H1 (cell line): ENCODE measurements around the gene SGMS1. TPM values are rescaled to one million over a fixed set of nuclear protein-coding genes. Genes with fewer than 3 reads are reported as not detected.

Experiments used
- CTCF ChIA-PET: fragments of 300-600 bp; sonication (Branson Sonifier 250); formaldehyde crosslinking; loops from one replicate; lab custom pipeline; 2021; ENCODE audit not compliant: partially characterized antibody; lab: Charles Lee
- POLR2A ChIA-PET: fragments of 300-600 bp; sonication (Branson Sonifier 250); formaldehyde crosslinking; loops from one replicate; lab custom pipeline; 2021; ENCODE audit warnings: inconsistent platforms; ENCODE audit not compliant: partially characterized antibody; lab: Charles Lee
- DNase-seq, 2 experiments: peaks; one replicate each; pipeline versions ENCODE4 v3.0.0 to v3.0.0-alpha.2; 2010 to 2022; ENCODE audit warnings: low spot score in 2 of 2, low read depth in 1 of 2, mixed read lengths in 1 of 2
- FAIRE-seq: peaks from 2 replicates; lab custom pipeline; 2011; peaks lifted over from hg19 to GRCh38; lab: Jason Lieb, UNC
- H2AFZ ChIP-seq: 2 replicates; pipeline ENCODE4 v1.8.1; 2012; ENCODE audit warnings: low read length, inconsistent platforms
- H2AK5ac ChIP-seq: 2 replicates; pipeline ENCODE4 v1.6.1; 2013; ENCODE audit warnings: low read depth, low read length
- H2BK120ac ChIP-seq: replicated peaks from 2 replicates; pipeline ENCODE3; 2013; ENCODE audit warnings: low read depth, low read length, inconsistent platforms
- H2BK12ac ChIP-seq: 2 replicates; pipeline ENCODE4 v1.6.1; 2013; ENCODE audit warnings: low read depth, low read length
- H2BK15ac ChIP-seq: 2 replicates; pipeline ENCODE4 v1.6.1; 2013; ENCODE audit warnings: low read length
- H2BK20ac ChIP-seq: 2 replicates; pipeline ENCODE4 v1.6.1; 2013; ENCODE audit warnings: low read length
- H2BK5ac ChIP-seq: 2 replicates; pipeline ENCODE4 v1.6.1; 2013; ENCODE audit warnings: low read depth, low read length
- H3K14ac ChIP-seq: 2 replicates; pipeline ENCODE4 v1.6.1; 2013; ENCODE audit warnings: inconsistent platforms; ENCODE audit not compliant: insufficient read length
- H3K18ac ChIP-seq: 2 replicates; pipeline ENCODE4 v1.6.1; 2013; ENCODE audit warnings: low read length; ENCODE audit errors: extremely low read depth
- H3K23ac ChIP-seq: 2 replicates; pipeline ENCODE4 v1.6.1; 2013; ENCODE audit warnings: inconsistent platforms; ENCODE audit not compliant: insufficient read length
- H3K23me2 ChIP-seq: 2 replicates; pipeline ENCODE4 v1.6.1; 2013; ENCODE audit warnings: low read depth, low read length
- H3K27ac ChIP-seq: 2 replicates; pipeline ENCODE4 v1.6.1; 2011; ENCODE audit warnings: low read depth, low read length, inconsistent platforms
- H3K27me3 ChIP-seq, 4 experiments: replicated peaks in 1 of 4; 1 replicate in 1 of 4; 2 replicates in 3 of 4; pipeline versions ENCODE4 v1.6.1 to v1.8.1; 2011 to 2013; ENCODE audit warnings: low read length in 3 of 4, mild to moderate bottlenecking in 3 of 4, inconsistent platforms in 2 of 4, mixed read lengths in 2 of 4, moderate library complexity in 1 of 4; ENCODE audit not compliant: control insufficient read depth in 3 of 4, insufficient read depth in 3 of 4; ENCODE audit errors: extremely low read depth in 1 of 4
- H3K36me3 ChIP-seq, 4 experiments: 2 replicates each; pipeline versions ENCODE4 v1.6.1 to v1.8.1; 2011 to 2013; ENCODE audit warnings: mild to moderate bottlenecking in 4 of 4, low read length in 3 of 4, moderate library complexity in 2 of 4, control low read depth in 1 of 4, inconsistent platforms in 1 of 4; ENCODE audit not compliant: insufficient read depth in 4 of 4, control insufficient read depth in 2 of 4
- H3K4ac ChIP-seq: replicated peaks from 2 replicates; pipeline ENCODE3; 2013; ENCODE audit warnings: low read length, low read depth, mixed read lengths, inconsistent platforms; ENCODE audit not compliant: insufficient read length
- H3K4me1 ChIP-seq, 4 experiments: replicated peaks in 1 of 4; 1 replicate in 1 of 4; 2 replicates in 3 of 4; pipeline versions ENCODE4 v1.6.1 to v1.8.1; 2011 to 2013; ENCODE audit warnings: low read length in 3 of 4, inconsistent platforms in 2 of 4, mixed read lengths in 1 of 4; ENCODE audit not compliant: insufficient read depth in 4 of 4, control insufficient read depth in 3 of 4
- H3K4me2 ChIP-seq, 2 experiments: 2 replicates each; pipeline versions ENCODE4 v1.6.1 to v1.8.1; 2011 to 2013; ENCODE audit warnings: low read depth in 2 of 2, low read length in 2 of 2, control low read depth in 1 of 2, inconsistent platforms in 1 of 2, mild to moderate bottlenecking in 1 of 2; ENCODE audit not compliant: insufficient read depth in 1 of 2
- H3K4me3 ChIP-seq, 4 experiments: fragments of 200-600, 300-600 bp in 1 of 4; sonication (generic), shearing (Covaris generic), sonication (Bioruptor Twin) in 1 of 4; 2 replicates each; pipeline versions ENCODE4 v1.5.1 to v1.8.1; 2011 to 2016; ENCODE audit warnings: low read length in 4 of 4, low read depth in 3 of 4, control low read depth in 2 of 4, inconsistent platforms in 2 of 4, mild to moderate bottlenecking in 2 of 4, mixed read lengths in 1 of 4, moderate library complexity in 1 of 4; ENCODE audit not compliant: insufficient read depth in 2 of 4; ENCODE audit errors: extremely low read depth in 1 of 4
- H3K56ac ChIP-seq: replicated peaks from 2 replicates; pipeline ENCODE3; 2013; ENCODE audit warnings: low read depth, mild to moderate bottlenecking, mixed read lengths, low read length, inconsistent platforms; ENCODE audit not compliant: insufficient read length
- H3K79me1 ChIP-seq: 2 replicates; pipeline ENCODE4 v1.6.1; 2013; ENCODE audit warnings: low read depth, low read length, control low read depth
- H3K79me2 ChIP-seq, 2 experiments: 2 replicates each; pipeline versions ENCODE4 v1.6.1 to v1.8.1; 2012 to 2013; ENCODE audit warnings: low read length in 2 of 2, mild to moderate bottlenecking in 2 of 2, inconsistent platforms in 1 of 2; ENCODE audit not compliant: insufficient read depth in 2 of 2, control insufficient read depth in 1 of 2
- H3K9ac ChIP-seq, 4 experiments: replicated peaks in 1 of 4; 1 replicate in 1 of 4; 2 replicates in 3 of 4; pipeline versions ENCODE4 v1.6.1 to v1.8.1; 2011 to 2013; ENCODE audit warnings: low read depth in 3 of 4, low read length in 3 of 4, control low read depth in 2 of 4, mild to moderate bottlenecking in 2 of 4, moderate library complexity in 2 of 4, inconsistent platforms in 1 of 4; ENCODE audit errors: extremely low read depth in 1 of 4
- H3K9me3 ChIP-seq, 2 experiments: 2 replicates each; pipeline versions ENCODE4 v1.6.1 to v1.8.1; 2012 to 2013; ENCODE audit warnings: mild to moderate bottlenecking in 2 of 2, moderate library complexity in 2 of 2, control low read depth in 1 of 2, inconsistent platforms in 1 of 2, low read depth in 1 of 2, low read length in 1 of 2, mixed read lengths in 1 of 2; ENCODE audit not compliant: insufficient read depth in 2 of 2
- H4K20me1 ChIP-seq, 2 experiments: replicated peaks in 1 of 2; 2 replicates each; pipeline versions ENCODE3 to v1.8.1; 2011 to 2013; ENCODE audit warnings: inconsistent platforms in 2 of 2, low read length in 2 of 2, mild to moderate bottlenecking in 1 of 2; ENCODE audit not compliant: insufficient read depth in 2 of 2, control insufficient read depth in 1 of 2
- H4K5ac ChIP-seq: 2 replicates; pipeline ENCODE4 v1.6.1; 2013; ENCODE audit warnings: low read length, low read depth, mixed read lengths, inconsistent platforms; ENCODE audit not compliant: insufficient read length
- H4K8ac ChIP-seq: 2 replicates; pipeline ENCODE4 v1.8.0; 2013; ENCODE audit warnings: mild to moderate bottlenecking, moderate library complexity, low read length, inconsistent platforms; ENCODE audit not compliant: insufficient read depth; ENCODE audit errors: extremely low read depth
- H4K91ac ChIP-seq: replicated peaks from 2 replicates; pipeline ENCODE3; 2013; ENCODE audit warnings: low read length, mixed read lengths, inconsistent platforms; ENCODE audit not compliant: insufficient read length
- CBX5 ChIP-seq: fragments of 300-800, 300-1000 bp; sonication (generic); IDR thresholded peaks from 2 replicates; pipeline ENCODE4 v1.7.1; 2016; ENCODE audit warnings: antibody characterized with exemption, low read length, low read depth
- GABPA ChIP-seq: IDR thresholded peaks from 2 replicates; pipeline ENCODE4 v1.6.1; 2011; ENCODE audit warnings: mild to moderate bottlenecking, low read length, moderate library complexity, borderline replicate concordance; ENCODE audit not compliant: insufficient read depth
- JUND ChIP-seq: IDR thresholded peaks from 2 replicates; pipeline ENCODE4 v1.6.1; 2011; ENCODE audit warnings: mild to moderate bottlenecking, improper control_type of control experiment, low read length
- SP2 ChIP-seq: IDR thresholded peaks from 2 replicates; pipeline ENCODE4 v1.6.1; 2012; ENCODE audit warnings: mild to moderate bottlenecking, low read length, inconsistent platforms
- SRF ChIP-seq: IDR thresholded peaks from 2 replicates; pipeline ENCODE4 v1.6.1; 2011; ENCODE audit warnings: mild to moderate bottlenecking, low read depth, low read length, moderate library complexity
- TBP ChIP-seq: IDR thresholded peaks from 2 replicates; pipeline ENCODE4 v1.6.1; 2011; ENCODE audit warnings: low read depth, low read length, improper control_type of control experiment
- YY1 ChIP-seq: IDR thresholded peaks from 2 replicates; pipeline ENCODE4 v1.6.1; 2011; ENCODE audit warnings: low read depth, mild to moderate bottlenecking, low read length
- WGBS, 2 experiments: shearing (Covaris generic) in 1 of 2; methylation state at CpG; one replicate each; pipeline versions ENCODE4 v1.1.6 to v1.1.7; 2013 to 2015; ENCODE audit warnings: low lambda C conversion rate in 2 of 2, mixed read lengths in 2 of 2, inconsistent platforms in 1 of 2, low coverage in 1 of 2, missing lambda C conversion rate in 1 of 2; ENCODE audit not compliant: insufficient replicate concordance in 2 of 2, insufficient coverage in 1 of 2, insufficient read length in 1 of 2; ENCODE audit errors: extremely low coverage in 1 of 2, missing lambda C conversion rate in 1 of 2; 5-methylcytosine and 5-hydroxymethylcytosine counted together
- polyA plus RNA-seq, 7 experiments: library from polyadenylated mRNA; depleted of rRNA in 3 of 7; stranded (reverse) in 5 of 7; unstranded in 2 of 7; fragments of >200 nt in 5 of 7; fragments of 200-250 nt in 2 of 7; gene quantifications; 1 replicate in 5 of 7; 2 replicates in 1 of 7; 4 replicates in 1 of 7; pipeline versions ENCODE4 v1.2.1 to v1.2.3, GENCODE V29; 2011 to 2013; ENCODE audit warnings: missing spikeins in 2 of 7, mixed read lengths in 2 of 7
- total RNA-seq: library from RNA; stranded (reverse); fragmentation: NEBNext Ultra II Directional; extraction: Animal tissue kit (Norgen Biotek cat#: 25700); gene quantifications from 2 replicates; pipeline ENCODE4 v1.2.1, GENCODE V29; 2021
- TF ChIP-seq, protein P1 (sequence below): IDR thresholded peaks from 2 replicates; pipeline ENCODE4 v1.6.1; 2012; ENCODE audit warnings: inconsistent platforms
- TF ChIP-seq, protein P2 (sequence below): IDR thresholded peaks from 2 replicates; pipeline ENCODE4 v1.6.1; 2012; ENCODE audit warnings: inconsistent platforms

Gene SGMS1
- total and polyA plus RNA-seq, 2 of the 8 experiments (the other 6 are each of a cell fraction or from before 2014, with no cell fraction given), result 6.0 to 15.6 TPM

DNA sequence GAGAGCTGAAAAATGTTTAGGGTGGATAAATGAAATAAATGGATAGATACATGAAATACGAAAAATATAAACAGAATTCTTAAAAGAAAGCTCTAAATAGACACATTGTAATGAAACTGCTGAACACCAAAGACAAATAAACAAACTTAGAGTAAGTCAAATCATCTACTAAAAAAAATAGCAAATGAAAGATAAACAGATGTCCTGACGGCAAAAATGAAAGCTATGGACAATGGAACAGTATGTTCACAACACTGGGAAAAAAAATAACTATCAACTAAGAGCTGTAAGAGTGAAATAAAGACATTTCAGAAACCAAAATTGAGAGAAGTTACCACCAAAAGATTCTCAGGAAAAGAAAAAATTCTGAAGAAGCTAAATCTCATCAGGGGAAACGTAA lies 106.1 kb downstream of the SGMS1 start:
- no peak overlapping the region for H3K4ac ChIP-seq
- H3K23ac ChIP-seq, result no peak overlapping the region
- no peak overlapping the region for H3K27ac ChIP-seq
- no peak overlapping the region for H3K9ac ChIP-seq
- DNase-seq (no peak), FAIRE-seq (no peak)
- no peak overlapping the region for H2BK12ac ChIP-seq
- no peak overlapping the region for H4K8ac ChIP-seq
- no peak overlapping the region for H3K18ac ChIP-seq
- H2AFZ ChIP-seq, result no peak overlapping the region
- POLR2A ChIA-PET, result interaction anchor here (1.1 kb wide), 1 partner anchor 11 kb away, joined by 3 read pairs; no protein-coding TSS in a partner anchor
- H2BK20ac ChIP-seq, result no peak overlapping the region
- no peak overlapping the region for H3K4me2 ChIP-seq
- H3K27me3 ChIP-seq, result no peaks in the 10 kb centered on the region
- H3K23me2 ChIP-seq, result no peaks in the 10 kb centered on the region
- CTCF ChIA-PET, result interaction anchor here (1.1 kb wide), 1 partner anchor 36 kb away, joined by 3 read pairs; no protein-coding TSS in a partner anchor
- 87% methylated on average over 3 of the region's 3 CpGs; no CpG with 5 or more reads in 1 of the 2 experiments for WGBS, 2 experiments
- no peak overlapping the region for H3K56ac ChIP-seq
- no peaks in the 10 kb centered on the region for H4K20me1 ChIP-seq
- H3K14ac ChIP-seq, result no peak overlapping the region
- no peak overlapping the region for H2BK15ac ChIP-seq
- H3K4me3 ChIP-seq, result no peak overlapping the region
- no peak overlapping the region for H4K5ac ChIP-seq
- no peak overlapping the region for H2BK5ac ChIP-seq
- no peak overlapping the region for H2BK120ac ChIP-seq
- H3K36me3 ChIP-seq, result no peaks in the 10 kb centered on the region; a peak in 1 of 8 replicates
- H3K79me2 ChIP-seq, result peaks cover 0 to 6% of the 10 kb centered on the region in 2 experiments; a peak in 2 of 4 replicates
- TF ChIP-seq TBP (no peak), YY1 (no peak), CBX5 (no peak), SP2 (no peak), JUND (no peak), SRF (no peak), GABPA (no peak)
- TF ChIP-seq, protein P1, sequence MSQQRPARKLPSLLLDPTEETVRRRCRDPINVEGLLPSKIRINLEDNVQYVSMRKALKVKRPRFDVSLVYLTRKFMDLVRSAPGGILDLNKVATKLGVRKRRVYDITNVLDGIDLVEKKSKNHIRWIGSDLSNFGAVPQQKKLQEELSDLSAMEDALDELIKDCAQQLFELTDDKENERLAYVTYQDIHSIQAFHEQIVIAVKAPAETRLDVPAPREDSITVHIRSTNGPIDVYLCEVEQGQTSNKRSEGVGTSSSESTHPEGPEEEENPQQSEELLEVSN, result no peak
- TF ChIP-seq, protein P2, sequence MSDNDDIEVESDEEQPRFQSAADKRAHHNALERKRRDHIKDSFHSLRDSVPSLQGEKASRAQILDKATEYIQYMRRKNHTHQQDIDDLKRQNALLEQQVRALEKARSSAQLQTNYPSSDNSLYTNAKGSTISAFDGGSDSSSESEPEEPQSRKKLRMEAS, result no peak
- H3K79me1 ChIP-seq, result no peaks in the 10 kb centered on the region; the same call in 1 of the 2 replicates
- H3K9me3 ChIP-seq, result no peaks in the 10 kb centered on the region
- no peak overlapping the region for H2AK5ac ChIP-seq
- peaks cover 0 to 1% (median 0%) of the 10 kb centered on the region in 4 experiments; a peak in 2 of 7 replicates for H3K4me1 ChIP-seq
- no peak overlapping the region for H4K91ac ChIP-seq
